HuH-7 (cell line): Measurements from ENCODE around the gene BZW2.

Experiments used
- DNase-seq: peaks from one replicate; pipeline ENCODE4 v3.0.0; 2011; ENCODE audit warnings: low spot score

The BZW2 gene

GRCh38 chr7:16718111-16718656, 72.2 kb downstream of the BZW2 start:
- DNase-seq, result no peak

GRCh38 chr7:16719699-16720098, 73.7 kb downstream of the BZW2 start:
- no peak for DNase-seq

DNA sequence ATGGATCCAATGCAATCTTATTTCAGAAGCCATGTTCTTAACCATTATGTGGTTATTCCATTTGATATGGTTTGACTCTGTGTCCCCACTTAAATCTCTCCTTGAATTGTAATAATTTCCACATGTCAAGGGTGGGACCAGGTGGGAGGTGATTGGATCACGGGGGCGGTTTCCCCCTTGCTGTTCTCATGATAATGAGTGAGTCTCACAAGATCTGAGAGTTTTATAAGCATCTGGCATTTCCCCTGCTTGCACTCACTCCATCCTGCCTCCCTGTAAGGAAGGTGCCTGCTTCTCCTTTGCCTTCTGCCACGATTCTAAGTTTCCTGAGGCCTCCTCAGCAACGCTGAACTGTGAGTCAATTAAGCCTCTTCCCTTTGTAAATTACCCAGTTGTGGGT, 75.6 kb downstream of the BZW2 start:
- DNase-seq, result no peak

DNA sequence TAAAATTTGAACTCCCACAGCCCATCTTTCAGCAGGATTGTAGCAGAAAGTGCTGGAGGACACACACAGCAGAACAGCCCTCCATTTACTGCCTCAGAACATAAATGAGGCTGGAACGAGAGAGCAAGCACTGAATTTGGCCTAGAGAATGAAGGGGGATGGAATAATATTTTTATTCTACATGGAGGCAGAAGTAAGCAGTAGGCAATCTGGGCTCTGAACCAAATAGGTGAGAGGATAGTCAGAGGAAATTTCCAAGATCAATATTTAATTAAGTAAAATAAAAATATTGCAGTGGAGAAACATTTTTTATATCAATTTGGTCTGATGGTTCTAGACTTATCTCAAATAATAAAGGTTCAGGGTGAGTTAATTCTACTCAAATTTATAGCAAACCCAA, 78.4 kb downstream of the BZW2 start:
- DNase-seq, result no peak

GRCh38 chr7:16726189-16726588, 80.2 kb downstream of the BZW2 start:
- DNase-seq, result peak; percentile 19

DNA sequence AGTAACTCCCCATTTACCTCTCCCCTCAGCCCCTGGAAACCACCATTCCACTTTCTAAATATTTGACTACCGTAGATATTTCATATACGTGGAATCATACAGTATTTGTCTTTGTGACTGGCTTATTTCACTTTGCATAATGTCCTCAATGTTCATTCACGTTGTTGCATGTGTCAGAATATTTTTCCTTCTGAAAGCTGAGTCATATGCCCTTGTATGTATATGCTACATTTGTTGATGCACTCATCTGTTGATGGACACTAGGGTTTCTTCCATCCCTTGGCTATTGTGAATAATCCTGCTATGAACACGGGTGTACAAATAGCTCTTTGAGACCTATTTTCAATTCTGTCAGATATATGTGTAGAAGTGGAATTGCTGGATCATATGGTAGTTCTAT, 81.8 kb downstream of the BZW2 start:
- DNase-seq, result no peak

DNA sequence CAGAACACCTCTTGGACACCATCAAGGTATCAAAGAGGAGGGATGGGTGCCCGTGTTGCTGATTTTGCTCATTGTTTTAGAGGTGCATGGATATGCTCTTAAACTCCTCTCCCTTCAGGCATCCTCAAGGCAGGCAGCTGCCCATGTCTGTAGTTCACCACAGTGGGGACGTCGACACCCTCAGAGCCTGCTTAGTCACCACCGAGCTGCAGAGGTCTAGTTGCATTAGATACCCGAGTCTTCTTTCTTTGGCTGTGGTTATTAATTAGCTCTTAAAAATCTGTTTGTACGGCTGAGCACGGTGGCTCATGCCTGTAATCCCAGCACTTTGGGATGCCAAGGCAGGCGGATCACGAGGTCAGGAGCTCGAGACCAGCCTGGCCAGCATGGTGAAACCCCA, 82.8 kb downstream of the BZW2 start:
- no peak for DNase-seq

GRCh38 chr7:16729541-16729940, 83.6 kb downstream of the BZW2 start:
- no peak for DNase-seq

- DNase-seq, result no peak
Observed at GRCh38 chr7:16730937-16731336, 85.0 kb downstream of the BZW2 start.

DNA sequence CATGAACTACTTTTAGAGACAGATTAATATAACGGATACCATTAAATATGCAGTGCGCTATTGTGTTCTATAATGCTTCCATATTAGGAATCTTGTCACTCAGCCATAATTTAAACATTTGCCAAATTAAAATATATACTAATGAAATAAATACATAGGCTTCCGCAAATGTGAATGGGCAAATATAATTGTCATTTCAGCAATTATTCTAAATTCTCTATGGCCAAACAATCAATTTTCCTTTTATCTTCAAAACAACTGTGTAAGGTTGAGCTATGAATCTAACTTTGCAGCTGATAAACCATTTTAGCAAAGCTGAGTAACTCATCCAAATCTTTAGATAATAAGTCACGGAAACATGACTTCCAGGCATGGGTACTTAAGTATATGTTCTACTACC, 86.8 kb downstream of the BZW2 start:
- DNase-seq, result no peak

GRCh38 chr7:16734148-16734726, 88.3 kb downstream of the BZW2 start:
- DNase-seq, result no peak

GRCh38 chr7:16735020-16735419, 89.0 kb downstream of the BZW2 start:
- no peak for DNase-seq

DNA sequence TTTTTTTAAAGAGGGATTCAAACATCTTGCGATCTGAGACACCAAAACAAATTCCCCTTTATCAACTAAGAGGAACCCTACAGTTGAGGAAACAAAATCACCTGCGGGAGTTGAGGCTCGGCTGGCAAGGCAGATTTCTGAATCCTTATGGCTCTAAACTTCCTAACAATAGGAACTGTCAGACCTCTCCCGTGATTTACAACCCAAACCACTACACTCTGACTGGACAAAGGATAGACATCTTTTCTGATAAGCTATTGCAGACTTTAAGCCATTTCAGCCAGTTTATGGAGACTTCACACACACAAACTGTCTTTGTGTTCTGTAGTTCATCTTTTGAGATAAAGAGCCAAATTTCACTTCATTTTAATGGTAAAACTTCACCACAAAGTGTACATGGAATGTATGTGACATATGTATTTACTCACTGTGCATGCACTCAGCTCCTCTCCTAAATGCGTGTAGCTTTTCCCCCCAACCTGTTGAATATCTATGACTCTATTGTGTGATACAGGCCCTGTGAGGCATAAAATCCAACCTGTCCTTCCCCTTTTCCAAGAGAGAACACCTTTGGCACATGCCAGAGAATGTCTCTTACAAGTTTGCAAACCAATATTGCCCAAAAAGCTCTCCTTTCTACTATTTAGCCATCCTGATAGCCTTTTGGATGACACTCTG, 92.2 kb downstream of the BZW2 start:
- DNase-seq, result no peak

- peak; percentile 39 for DNase-seq
Observed at GRCh38 chr7:16739863-16740622, 94.1 kb downstream of the BZW2 start.

DNA sequence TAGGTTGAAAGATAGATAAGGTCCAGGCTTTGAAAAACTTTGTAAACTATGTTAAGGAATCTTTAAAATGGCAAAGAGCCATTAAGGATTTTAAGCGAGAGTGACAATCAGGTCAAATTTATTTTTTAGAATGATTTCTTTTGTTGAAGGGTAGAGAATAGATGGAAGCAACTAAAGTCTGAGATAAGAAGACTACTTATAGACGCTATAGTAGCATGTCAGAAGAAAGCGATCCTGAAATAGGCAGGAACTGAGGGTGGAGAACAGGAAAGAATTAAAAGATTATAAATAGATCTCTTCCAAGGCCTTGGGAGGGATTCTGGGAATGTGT, 94.6 kb downstream of the BZW2 start:
- DNase-seq, result no peak

DNA sequence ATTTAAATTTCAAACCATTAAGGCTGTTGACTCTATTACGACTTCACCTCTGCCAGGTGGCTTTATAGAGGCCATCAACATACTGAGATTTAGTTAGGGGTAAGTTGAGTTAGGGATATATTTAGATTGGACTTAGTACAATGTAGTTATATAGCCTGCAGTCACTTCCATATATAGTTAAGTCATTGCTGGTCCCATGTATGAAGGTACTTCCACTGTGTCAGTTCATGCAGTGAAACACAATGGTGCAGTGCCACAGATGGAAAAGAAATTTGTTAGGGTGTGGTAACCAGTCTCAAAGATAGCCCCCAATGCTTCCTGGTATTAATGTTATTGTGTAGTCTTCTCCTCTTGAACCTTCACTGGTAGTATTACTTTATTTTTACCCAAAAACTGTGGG, 95.0 kb downstream of the BZW2 start:
- DNase-seq, result no peak

GRCh38 chr7:16741676-16742075, 95.7 kb downstream of the BZW2 start:
- DNase-seq, result no peak

GRCh38 chr7:16742547-16742946, 96.6 kb downstream of the BZW2 start:
- DNase-seq, result no peak

DNA sequence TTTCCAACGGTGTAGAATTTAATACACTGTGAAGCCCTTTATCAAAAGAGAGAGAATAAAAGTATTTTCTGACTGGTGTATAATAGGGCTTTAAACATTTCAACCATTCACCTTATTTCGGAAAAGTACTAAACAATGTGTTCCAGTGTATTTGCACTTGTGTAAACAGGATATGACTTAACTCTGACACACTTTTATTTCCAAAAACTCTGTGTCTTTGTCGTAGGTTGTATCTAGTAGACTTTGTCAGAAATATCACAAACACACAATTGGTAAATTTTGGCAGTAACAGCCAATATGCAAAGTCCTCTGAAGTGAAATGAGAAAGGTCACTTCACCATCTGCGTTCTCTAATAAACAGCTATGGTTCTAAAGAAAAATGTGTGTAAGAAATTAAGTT, 97.3 kb downstream of the BZW2 start:
- no peak for DNase-seq

GRCh38 chr7:16744518-16745250, 98.7 kb downstream of the BZW2 start:
- DNase-seq, result no peak

DNA sequence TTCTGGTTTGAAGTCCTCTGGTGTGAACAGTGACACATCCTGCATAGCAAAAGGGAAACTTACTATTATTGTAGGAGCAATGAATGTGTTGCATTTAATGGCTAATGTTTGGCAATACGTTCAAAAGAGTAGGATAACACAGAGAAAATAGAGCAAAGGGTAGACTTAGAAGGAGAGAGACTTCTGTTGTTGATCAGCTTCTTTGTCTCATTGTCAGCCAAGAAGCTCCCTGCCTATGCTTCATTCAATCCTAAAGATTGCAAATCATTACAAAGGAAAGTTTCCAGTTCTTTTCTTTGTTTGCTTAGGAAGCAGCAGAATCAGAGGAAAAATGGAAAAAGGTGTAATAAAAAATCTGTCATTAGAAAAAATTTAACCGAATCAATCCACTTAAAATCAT, 99.7 kb downstream of the BZW2 start:
- no peak for DNase-seq

DNA sequence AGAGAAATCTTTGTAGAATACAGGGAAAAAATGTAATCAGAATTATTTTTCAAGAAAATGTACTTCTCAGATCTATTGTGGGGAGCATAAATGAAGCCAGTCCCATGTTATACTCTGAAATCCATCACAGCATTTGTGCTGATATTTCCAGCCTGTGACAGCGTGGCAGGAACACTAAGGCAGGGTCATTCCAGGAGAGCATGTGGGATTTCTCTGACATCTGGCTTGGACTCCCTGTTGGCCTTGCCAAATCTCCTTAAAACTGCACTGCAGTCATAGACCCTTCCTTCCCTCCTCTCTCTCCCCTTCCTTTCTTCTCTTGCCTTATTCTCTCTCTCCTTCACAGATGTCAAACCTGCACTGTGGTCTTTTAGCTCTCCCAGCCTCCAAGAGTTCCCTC, 101.1 kb downstream of the BZW2 start:
- no peak for DNase-seq
